Raji (cell line): ENCODE results near the gene RMND5A.

Experiments used
- POLR2A ChIP-seq: IDR thresholded peaks from 2 replicates; pipeline ENCODE4 v1.6.1; 2011; ENCODE audit warnings: low read depth, low read length, control low read depth; ENCODE audit not compliant: insufficient read depth

The RMND5A gene

GRCh38 chr2:86809481-86810121 lies 89.5 kb downstream of the RMND5A start:
- no peak for TF ChIP-seq POLR2A

DNA sequence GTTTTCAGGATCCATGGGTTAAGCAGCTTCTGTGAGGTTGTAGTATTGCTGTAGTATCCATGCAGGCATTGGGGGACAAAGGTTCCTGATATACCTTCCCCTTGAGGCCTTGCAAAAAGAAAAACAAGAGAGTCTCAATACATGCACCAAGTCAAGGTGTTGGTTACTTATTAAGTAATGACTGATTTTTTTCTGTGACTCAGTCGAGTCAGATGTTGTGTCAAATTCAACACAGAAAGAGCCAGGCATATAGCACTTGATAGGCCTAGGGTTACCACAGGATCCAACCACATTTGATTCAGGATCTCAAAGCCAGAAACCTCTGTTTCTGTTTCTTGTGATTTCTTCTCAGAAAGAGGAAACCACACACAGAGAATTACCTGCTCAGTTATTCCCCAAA lies 95.5 kb downstream of the RMND5A start:
- no peak for TF ChIP-seq POLR2A

- TF ChIP-seq POLR2A, result no peak
Observed at GRCh38 chr2:86818114-86818801, 98.2 kb downstream of the RMND5A start.

GRCh38 chr2:86818957-86819356 lies 98.9 kb downstream of the RMND5A start:
- no peak for TF ChIP-seq POLR2A

GRCh38 chr2:86821306-86821705 lies 101.2 kb downstream of the RMND5A start:
- no peak for TF ChIP-seq POLR2A

DNA sequence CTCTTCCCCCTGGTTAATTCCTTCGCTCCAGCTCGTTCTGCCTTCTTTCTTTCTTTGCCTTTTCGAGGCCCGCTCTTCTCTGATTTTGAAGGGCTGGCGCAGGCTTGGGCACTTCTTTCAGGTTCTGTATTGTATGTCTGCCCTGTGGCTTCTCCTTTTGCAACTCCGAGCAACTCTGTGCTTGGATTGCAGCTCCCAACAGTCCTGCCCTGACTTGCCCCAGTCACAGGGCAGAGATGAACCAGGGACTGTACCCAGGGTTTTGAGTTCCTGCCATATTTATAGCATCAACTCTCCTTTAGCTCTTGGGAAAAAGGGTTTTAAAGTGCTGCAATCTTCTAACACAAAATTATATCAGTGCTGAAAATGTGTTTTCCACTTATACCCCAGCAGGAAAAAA lies 101.8 kb downstream of the RMND5A start:
- TF ChIP-seq POLR2A, result no peak

DNA sequence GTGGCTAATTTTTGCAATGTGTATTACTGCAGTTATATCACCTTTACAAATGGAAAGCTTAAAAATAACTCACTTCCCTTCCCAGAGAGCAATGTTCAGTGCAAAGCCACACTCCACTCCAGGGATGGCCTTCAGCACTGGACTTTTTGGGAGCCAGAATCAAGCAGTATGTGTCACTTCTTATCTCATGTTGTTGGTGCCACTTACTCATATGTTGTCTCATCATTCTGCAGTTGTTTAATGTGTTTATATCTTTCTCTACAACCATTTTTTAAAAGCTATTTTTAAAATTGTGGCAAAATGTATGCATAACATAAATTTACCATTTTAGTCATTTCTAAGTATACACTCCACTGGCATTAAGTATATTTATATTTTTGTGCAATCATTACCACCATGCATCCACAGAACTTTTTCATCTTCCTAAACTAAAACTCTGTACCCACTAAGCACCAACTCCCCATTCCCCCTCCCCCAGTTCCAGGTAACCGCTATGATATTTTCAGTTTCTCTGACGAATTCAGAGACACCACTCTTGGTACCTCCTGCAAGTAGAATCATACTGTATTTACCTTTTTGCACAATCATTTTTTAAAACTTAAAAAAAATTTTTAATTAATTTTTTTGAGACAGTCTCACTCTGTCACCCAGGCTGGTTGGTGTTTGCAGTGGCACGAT lies 102.7 kb downstream of the RMND5A start:
- TF ChIP-seq POLR2A, result no peak

DNA sequence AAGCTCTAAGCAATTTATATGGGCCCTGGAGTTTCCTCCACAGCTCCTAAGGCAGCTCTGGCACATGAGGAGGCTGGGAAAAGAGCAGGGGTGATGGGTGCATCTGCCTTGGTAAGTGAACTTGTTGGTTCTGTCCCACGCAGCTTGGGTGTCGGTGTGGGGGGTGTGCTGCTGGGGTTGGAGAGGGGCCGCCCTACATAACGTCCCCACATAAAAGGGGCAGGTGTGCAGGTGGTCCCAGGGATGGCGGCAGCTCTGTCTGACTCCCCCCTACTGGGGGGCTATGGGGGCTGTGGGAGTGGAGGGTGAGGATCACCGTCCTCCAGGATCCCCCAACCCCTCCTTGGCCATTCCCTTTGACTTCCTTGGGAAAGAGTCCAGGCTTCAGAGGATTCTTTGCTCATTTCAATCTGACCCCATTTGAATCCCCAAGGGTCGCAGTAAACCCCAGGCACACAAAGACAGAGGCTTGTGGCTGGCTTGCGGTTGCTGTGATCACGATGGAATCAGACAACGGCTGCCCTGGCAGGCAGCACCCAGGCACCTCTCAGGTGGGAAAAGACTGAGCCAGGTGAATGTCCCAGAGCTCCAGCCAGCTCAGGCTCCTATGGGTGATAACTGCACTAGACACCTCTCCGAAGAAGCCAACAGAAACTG lies 105.1 kb downstream of the RMND5A start:
- TF ChIP-seq POLR2A, result no peak

DNA sequence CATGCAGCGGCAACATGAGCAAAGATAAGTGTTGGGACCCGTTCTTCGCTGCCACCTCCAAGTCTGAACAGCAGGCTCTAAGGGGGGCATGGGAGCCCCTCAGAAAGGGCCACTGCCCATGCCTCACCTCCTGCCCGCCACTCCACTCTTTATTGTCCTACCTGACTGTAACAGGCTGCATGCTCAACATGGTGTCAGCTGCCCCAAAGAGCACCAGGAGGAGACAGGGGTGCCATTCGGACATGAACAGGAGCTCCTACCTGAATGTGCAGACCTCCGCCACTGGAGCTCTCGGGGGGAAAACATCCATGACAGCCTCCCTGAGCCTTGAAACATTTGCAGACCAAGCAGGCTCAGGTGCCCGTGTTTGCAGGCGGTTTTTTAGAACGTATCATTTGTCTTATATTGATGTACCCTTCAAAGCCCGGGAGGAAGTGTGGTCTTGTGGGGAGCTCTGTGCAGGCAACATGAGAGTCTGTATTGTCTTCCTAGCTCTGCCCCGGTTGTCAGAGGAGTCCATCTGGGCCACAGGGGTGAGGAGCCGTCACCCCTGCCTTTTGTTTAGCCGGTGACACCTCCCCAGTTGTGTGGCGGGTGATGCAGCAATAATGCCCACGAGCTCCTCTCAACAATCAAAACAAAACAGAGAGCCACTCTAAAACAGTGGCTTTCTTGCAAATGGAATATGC lies 105.7 kb downstream of the RMND5A start:
- no peak for TF ChIP-seq POLR2A

GRCh38 chr2:86826951-86827350 lies 106.9 kb downstream of the RMND5A start:
- TF ChIP-seq POLR2A, result no peak
